Transverse colon (tissue), 4 donors: ENCODE data around the gene PRTFDC1. TPM values are rescaled to one million over a fixed set of nuclear protein-coding genes. Genes with fewer than 3 reads are reported as not detected.

Source experiments
- DNase-seq: peaks from one replicate; pipeline ENCODE4 v3.0.0-alpha.2; 2019
- H3K27ac ChIP-seq, 4 donors: fragments of 200-600 bp; sonication (generic); 2 replicates each; pipeline ENCODE4 v1.5.1; 2016 to 2018; ENCODE audit warnings: inconsistent platforms in 4 of 4
- H3K27me3 ChIP-seq: fragments of 200-600 bp; sonication (generic); 2 replicates; pipeline ENCODE4 v1.5.1; 2017; ENCODE audit warnings: inconsistent platforms
- H3K36me3 ChIP-seq, 4 donors: fragments of 200-600 bp; sonication (generic); 2 replicates each; pipeline ENCODE4 v1.5.1; 2017 to 2019; ENCODE audit warnings: inconsistent platforms in 4 of 4
- H3K4me1 ChIP-seq, 4 donors: fragments of 200-600 bp; sonication (generic); 2 replicates each; pipeline ENCODE4 v1.5.1; 2017 to 2020; ENCODE audit warnings: inconsistent platforms in 4 of 4
- H3K4me3 ChIP-seq, 4 donors: fragments of 200-600 bp; sonication (generic); 1 replicate in 1 of 4; 2 replicates in 3 of 4; pipeline versions ENCODE4 v1.5.1 to v1.6.1; 2017 to 2019; ENCODE audit warnings: inconsistent platforms in 4 of 4
- H3K9me3 ChIP-seq, 2 donors: fragments of 200-600 bp; sonication (generic); 2 replicates each; pipeline ENCODE4 v1.5.1; 2017 to 2019; ENCODE audit warnings: inconsistent platforms in 2 of 2
- EP300 ChIP-seq: sonication (generic); formaldehyde crosslinking; IDR thresholded peaks from one replicate; pipeline ENCODE4 v1.6.1; 2017; ENCODE audit warnings: antibody characterized with exemption, low read depth
- POLR2A ChIP-seq: fragments of 450-650 bp; IDR thresholded peaks from one replicate; pipeline ENCODE4 v1.6.1; 2016; ENCODE audit warnings: antibody characterized with exemption, mild to moderate bottlenecking, moderate library complexity
- POLR2AphosphoS5 ChIP-seq, 3 donors: sonication (generic); formaldehyde crosslinking; IDR thresholded peaks; one replicate each; pipeline ENCODE4 v1.6.1; 2016; ENCODE audit warnings: antibody characterized with exemption in 3 of 3
- WGBS, 2 donors: methylation state at CpG; one replicate each; pipeline ENCODE4 v1.1.5; 2018; ENCODE audit warnings: low coverage in 1 of 2; 5-methylcytosine and 5-hydroxymethylcytosine counted together
- in situ Hi-C, 4 donors: fragments of 200-750 bp; cut with MboI; loops; one replicate each; pipeline versions ENCODE4 v1.15.0 to v1.15.1; 2017; ENCODE audit warnings: low sequenced_read_pairs in 3 of 4, low pct_ligation_motif_present in 1 of 4, low pct_unique_long_range_greater_than_20kb in 1 of 4
- intact Hi-C: fragments of 100-400 bp; cut with DNase I; formaldehyde crosslinking; loops from one replicate; pipeline ENCODE4 v1.15.1; 2023; ENCODE audit warnings: low total_unique reads
- total RNA-seq, 4 donors: library from RNA; depleted of rRNA; stranded (reverse); fragments of >200 nt; gene quantifications; one replicate each; pipeline ENCODE4 v1.1.0, GENCODE V29; 2016
- TF ChIP-seq, protein P1 (sequence below), 5 experiments: fragments of 200-600 bp in 3 of 5; fragments of 450-650 bp in 2 of 5; sonication (generic) in 3 of 5; IDR thresholded peaks; 1 replicate in 2 of 5; 2 replicates in 3 of 5; pipeline ENCODE4 v1.5.1; 2016 to 2017; ENCODE audit warnings: antibody characterized with exemption in 5 of 5, inconsistent platforms in 3 of 5, mild to moderate bottlenecking in 2 of 5, moderate library complexity in 1 of 5

Gene PRTFDC1
- total RNA-seq, 4 donors from 2014 or later: 0.80 to 6.7 (median 4.9) TPM; not detected in 1

- Histone ChIP-seq H3K36me3 (no peaks in the 10 kb centered on the region), H3K4me3 (no peak overlapping the region), H3K4me1 (peaks cover 0 to 25% (median 3%) of the 10 kb centered on the region in 4 donors), H3K9me3 (no peaks in the 10 kb centered on the region), H3K27me3 (no peaks in the 10 kb centered on the region), H3K27ac (no peak overlapping the region)
- intact Hi-C loops (no loop called here), in situ Hi-C loops (no loop called here)
- whole genome bisulfite sequencing, 2 donors: 46 to 87% methylated on average over 2 to 5 of the region's 5 CpGs
- no peak for DNase-seq
- no peak for TF ChIP-seq EP300
- TF ChIP-seq POLR2AphosphoS5 (IDR thresholded peaks at IDR 0.05): no peak
- TF ChIP-seq POLR2A: no peak
- TF ChIP-seq, protein P1, sequence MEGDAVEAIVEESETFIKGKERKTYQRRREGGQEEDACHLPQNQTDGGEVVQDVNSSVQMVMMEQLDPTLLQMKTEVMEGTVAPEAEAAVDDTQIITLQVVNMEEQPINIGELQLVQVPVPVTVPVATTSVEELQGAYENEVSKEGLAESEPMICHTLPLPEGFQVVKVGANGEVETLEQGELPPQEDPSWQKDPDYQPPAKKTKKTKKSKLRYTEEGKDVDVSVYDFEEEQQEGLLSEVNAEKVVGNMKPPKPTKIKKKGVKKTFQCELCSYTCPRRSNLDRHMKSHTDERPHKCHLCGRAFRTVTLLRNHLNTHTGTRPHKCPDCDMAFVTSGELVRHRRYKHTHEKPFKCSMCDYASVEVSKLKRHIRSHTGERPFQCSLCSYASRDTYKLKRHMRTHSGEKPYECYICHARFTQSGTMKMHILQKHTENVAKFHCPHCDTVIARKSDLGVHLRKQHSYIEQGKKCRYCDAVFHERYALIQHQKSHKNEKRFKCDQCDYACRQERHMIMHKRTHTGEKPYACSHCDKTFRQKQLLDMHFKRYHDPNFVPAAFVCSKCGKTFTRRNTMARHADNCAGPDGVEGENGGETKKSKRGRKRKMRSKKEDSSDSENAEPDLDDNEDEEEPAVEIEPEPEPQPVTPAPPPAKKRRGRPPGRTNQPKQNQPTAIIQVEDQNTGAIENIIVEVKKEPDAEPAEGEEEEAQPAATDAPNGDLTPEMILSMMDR (IDR thresholded peaks at IDR 0.05): no peak
Observed at GRCh38 chr10:24894309-24894708, 58.1 kb downstream of the PRTFDC1 start.

- in situ Hi-C loops: no loop called here
- DNase-seq: no peak
- no peak overlapping the region for H3K4me3 ChIP-seq
- 76 to 80% methylated on average over 1 to 2 of the region's 2 CpGs for WGBS, 2 donors
- H3K9me3 ChIP-seq: no peaks in the 10 kb centered on the region
- intact Hi-C loops: no loop called here
- H3K27ac ChIP-seq: no peak overlapping the region
- TF ChIP-seq POLR2A (no peak), EP300 (no peak), POLR2AphosphoS5 (IDR thresholded peaks at IDR 0.05) (no peak)
- TF ChIP-seq, protein P1 (IDR thresholded peaks at IDR 0.05): no peak
- H3K27me3 ChIP-seq: no peaks in the 10 kb centered on the region
- H3K36me3 ChIP-seq: no peaks in the 10 kb centered on the region
- peaks cover 0 to 27% (median 3%) of the 10 kb centered on the region in 4 donors for H3K4me1 ChIP-seq
Observed at GRCh38 chr10:24893127-24893526, 59.3 kb downstream of the PRTFDC1 start.

DNA sequence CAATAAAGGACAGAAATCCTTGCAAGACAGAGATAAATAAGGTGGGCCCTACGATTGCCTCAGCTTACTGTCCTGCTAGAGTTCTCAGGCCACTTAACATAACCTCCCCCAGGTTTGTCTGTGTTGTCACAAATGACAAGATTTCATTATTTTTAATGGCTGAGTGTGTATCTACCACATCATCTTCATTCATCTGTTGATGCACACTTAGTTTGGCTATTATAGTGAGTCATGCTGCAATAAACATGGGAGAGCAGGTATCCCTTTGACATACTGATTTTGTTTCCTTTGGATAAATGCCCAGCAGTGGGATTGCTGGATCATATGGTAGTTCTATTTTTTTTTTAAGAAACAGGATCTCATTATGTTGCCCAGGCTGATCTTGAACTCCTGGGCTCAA lies 60.6 kb downstream of the PRTFDC1 start:
- 31 to 38% methylated on average over 1 of the region's 1 CpG for WGBS, 2 donors
- TF ChIP-seq, protein P1 (IDR thresholded peaks at IDR 0.05): no peak
- TF ChIP-seq POLR2AphosphoS5 (IDR thresholded peaks at IDR 0.05): peak in 1 of 3 donors; percentile 30
- intact Hi-C loops: no loop called here
- no peak overlapping the region for H3K4me3 ChIP-seq
- no peak for DNase-seq
- peaks cover 0 to 27% (median 3%) of the 10 kb centered on the region in 4 donors for H3K4me1 ChIP-seq
- no peaks in the 10 kb centered on the region for H3K36me3 ChIP-seq
- in situ Hi-C loops: no loop called here
- H3K27ac ChIP-seq: no peak overlapping the region
- no peaks in the 10 kb centered on the region for H3K27me3 ChIP-seq
- no peaks in the 10 kb centered on the region for H3K9me3 ChIP-seq

DNA sequence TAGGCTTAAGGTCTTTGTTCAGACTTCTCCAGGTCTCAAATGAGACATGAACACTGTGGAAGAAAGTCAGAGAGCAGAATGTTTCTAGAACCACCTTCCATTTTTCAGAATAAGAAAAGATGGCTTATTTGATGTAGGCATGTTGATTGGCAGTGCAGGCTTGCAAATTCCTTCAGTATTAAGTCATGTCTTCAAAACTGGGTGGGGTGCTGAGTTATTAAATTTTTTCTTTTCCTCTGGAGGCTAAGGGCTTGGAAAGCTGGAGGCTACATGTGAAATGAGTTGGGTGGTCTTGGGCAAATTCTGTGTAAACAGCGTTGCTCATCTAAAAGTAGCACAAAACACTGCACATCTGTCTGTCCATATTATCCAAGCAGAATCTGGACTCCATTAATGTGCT lies 62.8 kb downstream of the PRTFDC1 start:
- H3K27me3 ChIP-seq: no peaks in the 10 kb centered on the region
- TF ChIP-seq POLR2A: no peak
- H3K4me1 ChIP-seq: peaks cover 0 to 20% (median 2%) of the 10 kb centered on the region in 4 donors
- intact Hi-C loops: no loop called here
- in situ Hi-C loops: no loop called here
- H3K4me3 ChIP-seq: no peak overlapping the region
- 90 to 100% methylated on average over 1 of the region's 1 CpG for WGBS, 2 donors
- H3K9me3 ChIP-seq: no peaks in the 10 kb centered on the region
- DNase-seq: no peak
- no peaks in the 10 kb centered on the region for H3K36me3 ChIP-seq
- no peak overlapping the region for H3K27ac ChIP-seq

DNA sequence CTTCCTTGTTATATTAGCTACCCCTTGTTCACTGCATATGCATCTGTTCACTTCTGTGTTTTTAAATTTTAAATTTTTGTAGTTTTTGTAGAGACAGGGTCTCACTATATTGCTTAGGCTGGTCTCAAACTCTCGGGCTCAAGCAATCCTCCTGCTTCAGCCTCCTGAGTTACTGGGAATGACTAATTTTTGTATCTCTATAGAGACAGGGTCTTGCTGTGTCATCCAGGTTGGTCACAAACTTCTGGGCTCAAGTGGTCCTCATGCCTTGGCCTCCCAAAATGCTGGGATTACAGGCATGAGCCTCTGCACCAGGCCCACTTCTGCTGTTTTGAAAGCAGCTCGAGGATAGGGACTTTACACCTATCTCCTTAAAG lies 64.6 kb downstream of the PRTFDC1 start:
- Histone ChIP-seq H3K4me1 (peaks cover 0 to 20% (median 0%) of the 10 kb centered on the region in 4 donors), H3K9me3 (no peaks in the 10 kb centered on the region), H3K27ac (peak overlapping the region in 2 of 4 donors; percentile 1 to 30), H3K36me3 (no peaks in the 10 kb centered on the region), H3K4me3 (no peak overlapping the region), H3K27me3 (no peaks in the 10 kb centered on the region)
- in situ Hi-C loops: no loop called here
- no peak for TF ChIP-seq POLR2AphosphoS5 (IDR thresholded peaks at IDR 0.05)
- TF ChIP-seq, protein P1 (IDR thresholded peaks at IDR 0.05): no peak
- WGBS, 2 donors: 55 to 79% methylated on average over 2 of the region's 2 CpGs
- intact Hi-C loops: no loop called here
- DNase-seq: no peak
